ENCODE results near the gene RGL2. TPM values are rescaled to one million over a fixed set of nuclear protein-coding genes. Genes with fewer than 3 reads are reported as not detected.

RGL2 gene
- total and polyA plus RNA-seq, 7 donors: 5.8 to 48.9 (median 33.2) TPM

GRCh38 chr6:33241968-33242367, 56.8 kb downstream of the RGL2 start:
- H3K27me3 ChIP-seq: peaks cover 0 to 5% (median 0%) of the 10 kb centered on the region in 3 donors
- no peak for TF ChIP-seq EP300 (IDR thresholded peaks at IDR 0.05)
- no peak for TF ChIP-seq POLR2A (IDR thresholded peaks at IDR 0.05)
- no peak for TF ChIP-seq POLR2AphosphoS5 (IDR thresholded peaks at IDR 0.05)
- TF ChIP-seq CTCF (IDR thresholded peaks at IDR 0.05): no peak
- H3K27ac ChIP-seq: no peak overlapping the region
- H3K4me3 ChIP-seq: no peak overlapping the region
- DNase-seq: no peak
- intact Hi-C loops (cut with DNase I): no loop called here
- WGBS, 2 donors: 50 to 59% methylated on average over 3 of the region's 3 CpGs
- H3K9me3 ChIP-seq: no peaks in the 10 kb centered on the region
- H3K36me3 ChIP-seq: no peaks in the 10 kb centered on the region
- no peaks in the 10 kb centered on the region for H3K4me1 ChIP-seq

Other genes with a start within 250 kb of the RGL2 start
- gene HLA-DPA1, start 225.3 kb downstream of the RGL2 start, total RNA-seq: 10 to 100 TPM; 29.9 to 64.3 (median 46.2) TPM
- 100 to 1,000 TPM in 2 of 3 donors, 10 to 100 TPM in 1; 49.2 to 210 (median 197) TPM for gene HLA-DPA1, start 225.3 kb downstream of the RGL2 start, polyA plus RNA-seq
- gene HLA-DPB1, start 223.0 kb downstream of the RGL2 start, total RNA-seq: 10 to 100 TPM; 39.2 to 62.4 (median 42.0) TPM
- gene HLA-DPB1, start 223.0 kb downstream of the RGL2 start, polyA plus RNA-seq: 100 to 1,000 TPM in 2 of 3 donors, 10 to 100 TPM in 1; 90.7 to 359 (median 180) TPM
- 1 to 10 TPM in 1 of 4 donors, under 1 TPM in 2, not detected in 1; 0.16 to 1.4 (median 0.41) TPM for gene COL11A2, start 106.5 kb downstream of the RGL2 start, total RNA-seq
- under 1 TPM in 1 of 3 donors, not detected in 2; 0.60 TPM for gene COL11A2, start 106.5 kb downstream of the RGL2 start, polyA plus RNA-seq
- gene RXRB, start 98.3 kb downstream of the RGL2 start, total RNA-seq: 10 to 100 TPM; 27.8 to 32.4 (median 30.4) TPM
- 10 to 100 TPM; 15.6 to 33.2 (median 16.2) TPM for gene RXRB, start 98.3 kb downstream of the RGL2 start, polyA plus RNA-seq
- gene SLC39A7, start 98.1 kb downstream of the RGL2 start, total RNA-seq: 10 to 100 TPM; 48.7 to 52.1 (median 49.8) TPM
- gene SLC39A7, start 98.1 kb downstream of the RGL2 start, polyA plus RNA-seq: 100 to 1,000 TPM in 1 of 3 donors, 10 to 100 TPM in 2; 31.2 to 189 (median 31.2) TPM
- 10 to 100 TPM in 3 of 4 donors, not detected in 1; 17.3 to 19.0 (median 18.9) TPM for gene HSD17B8, start 94.3 kb downstream of the RGL2 start, total RNA-seq
- 10 to 100 TPM; 18.6 to 27.3 (median 21.3) TPM for gene HSD17B8, start 94.3 kb downstream of the RGL2 start, polyA plus RNA-seq
- gene RING1, start 90.4 kb downstream of the RGL2 start, total RNA-seq: 10 to 100 TPM; 13.2 to 18.1 (median 17.1) TPM
- 10 to 100 TPM; 27.7 to 36.0 (median 32.7) TPM for gene RING1, start 90.4 kb downstream of the RGL2 start, polyA plus RNA-seq
- 10 to 100 TPM; 26.2 to 44.6 (median 33.5) TPM for gene VPS52, start 27.1 kb downstream of the RGL2 start, total RNA-seq
- 10 to 100 TPM; 23.4 to 51.2 (median 26.4) TPM for gene VPS52, start 27.1 kb downstream of the RGL2 start, polyA plus RNA-seq
- 1,000 to 10,000 TPM; 2,427 to 4,810 (median 4,005) TPM for gene RPS18, start 26.9 kb downstream of the RGL2 start, total RNA-seq
- 1,000 to 10,000 TPM; 3,648 to 7,566 (median 5,490) TPM for gene RPS18, start 26.9 kb downstream of the RGL2 start, polyA plus RNA-seq
- gene B3GALT4, start 21.8 kb downstream of the RGL2 start, total RNA-seq: 10 to 100 TPM in 3 of 4 donors, 1 to 10 TPM in 1; 7.2 to 22.2 (median 13.3) TPM
- gene B3GALT4, start 21.8 kb downstream of the RGL2 start, polyA plus RNA-seq: 10 to 100 TPM; 19.2 to 23.6 (median 21.7) TPM
- 10 to 100 TPM; 28.2 to 41.6 (median 37.4) TPM for gene WDR46, start 9.7 kb downstream of the RGL2 start, total RNA-seq
- 10 to 100 TPM; 15.3 to 51.2 (median 30.0) TPM for gene WDR46, start 9.7 kb downstream of the RGL2 start, polyA plus RNA-seq
- gene PFDN6, start 9.3 kb downstream of the RGL2 start, total RNA-seq: 10 to 100 TPM in 3 of 4 donors, 1 to 10 TPM in 1; 7.5 to 56.1 (median 31.8) TPM
- 100 to 1,000 TPM; 131 to 173 (median 144) TPM for gene PFDN6, start 9.3 kb downstream of the RGL2 start, polyA plus RNA-seq
- 10 to 100 TPM; 29.8 to 80.0 (median 50.5) TPM for gene TAPBP, start 15.1 kb upstream of the RGL2 start, total RNA-seq
- 100 to 1,000 TPM in 1 of 3 donors, 10 to 100 TPM in 1, 1 to 10 TPM in 1; 7.8 to 114 (median 21.3) TPM for gene TAPBP, start 15.1 kb upstream of the RGL2 start, polyA plus RNA-seq
- gene ZBTB22, start 18.8 kb upstream of the RGL2 start, total RNA-seq: 10 to 100 TPM in 3 of 4 donors, 1 to 10 TPM in 1; 9.4 to 13.2 (median 12.7) TPM
- gene ZBTB22, start 18.8 kb upstream of the RGL2 start, polyA plus RNA-seq: 10 to 100 TPM; 11.3 to 19.2 (median 16.1) TPM
- gene DAXX, start 24.0 kb upstream of the RGL2 start, total RNA-seq: 10 to 100 TPM; 37.1 to 52.3 (median 48.3) TPM
- gene DAXX, start 24.0 kb upstream of the RGL2 start, polyA plus RNA-seq: 10 to 100 TPM; 24.7 to 49.2 (median 33.0) TPM
- gene KIFC1, start 92.9 kb upstream of the RGL2 start, total RNA-seq: 1 to 10 TPM in 2 of 4 donors, under 1 TPM in 2; 0.49 to 5.5 (median 1.3) TPM
- gene KIFC1, start 92.9 kb upstream of the RGL2 start, polyA plus RNA-seq: 10 to 100 TPM in 1 of 3 donors, 1 to 10 TPM in 2; 1.2 to 23.0 (median 4.6) TPM
- 10 to 100 TPM; 57.1 to 82.3 (median 66.0) TPM for gene PHF1, start 112.1 kb upstream of the RGL2 start, total RNA-seq
- 10 to 100 TPM; 22.4 to 43.2 (median 43.2) TPM for gene PHF1, start 112.1 kb upstream of the RGL2 start, polyA plus RNA-seq
- gene CUTA, start 119.2 kb upstream of the RGL2 start, total RNA-seq: 100 to 1,000 TPM; 102 to 148 (median 120) TPM
- 100 to 1,000 TPM; 110 to 193 (median 153) TPM for gene CUTA, start 119.2 kb upstream of the RGL2 start, polyA plus RNA-seq
- gene SYNGAP1, start 121.1 kb upstream of the RGL2 start, total RNA-seq: 10 to 100 TPM in 1 of 4 donors, 1 to 10 TPM in 3; 6.4 to 24.6 (median 9.9) TPM
- 10 to 100 TPM in 1 of 3 donors, 1 to 10 TPM in 1, under 1 TPM in 1; 0.92 to 17.8 (median 2.4) TPM for gene SYNGAP1, start 121.1 kb upstream of the RGL2 start, polyA plus RNA-seq
- 1 to 10 TPM; 1.1 to 3.6 (median 1.4) TPM for gene ZBTB9, start 155.6 kb upstream of the RGL2 start, total RNA-seq
- 1 to 10 TPM in 2 of 3 donors, under 1 TPM in 1; 0.60 to 4.2 (median 1.8) TPM for gene ZBTB9, start 155.6 kb upstream of the RGL2 start, polyA plus RNA-seq